IMR-90 (cell line): Measurements from ENCODE around the gene PPP1R12C. TPM values are rescaled to one million over a fixed set of nuclear protein-coding genes. Genes with fewer than 3 reads are reported as not detected.

Experiments used
- microRNA-seq, 2 experiments: library from miRNA; stranded (forward) in 1 of 2; unstranded in 1 of 2; fragments of 10-50 nt in 1 of 2; fragments of <30 nt in 1 of 2; gene quantifications in 1 of 2; microRNA quantifications in 1 of 2; one replicate each; pipeline versions ENCODE3 to v1.1.0; 2013 to 2020; ENCODE audit not compliant: insufficient read depth in 1 of 2, insufficient read length in 1 of 2, unreplicated experiment in 1 of 2
- polyA plus RNA-seq, 3 experiments: library from polyadenylated mRNA; depleted of rRNA; stranded (reverse); fragments of >200 nt; gene quantifications; 2 replicates each; pipeline ENCODE4 v1.2.3, GENCODE V29; 2012; ENCODE audit warnings: low replicate concordance in 1 of 3
- small RNA-seq, 5 experiments: library from RNA; depleted of rRNA; stranded (forward); fragments of <200 nt; gene quantifications; one replicate each; pipeline ENCODE3, GENCODE V24; 2012
- total RNA-seq: library from RNA; depleted of rRNA; stranded (reverse); fragments of >200 nt; gene quantifications from 2 replicates; pipeline ENCODE4 v1.2.3, GENCODE V29; 2012; rRNA removed

Gene PPP1R12C
- total and polyA plus RNA-seq, 2 of the 4 experiments (the other 2 are of a cell fraction), result 21.5 to 81.4 TPM

Small RNA genes lying within 50 kb of the gene (microRNA-seq; reads per million reads assigned to microRNA genes)
- gene MIR7975 (ENCODE audit: insufficient read depth in 1 of 2, insufficient read length in 1 of 2, unreplicated experiment in 1 of 2) (0 reads per million in 2 experiments), gene RF01210 (ENCODE audit: insufficient read depth, insufficient read length) (not detected)

Small RNA genes lying within 50 kb of the gene (small RNA-seq; reads per million reads assigned to genes)
- gene MIR7975 (0 reads per million in 5 experiments), gene RF01210 (0 reads per million in 5 experiments)

Other genes starting within 250 kb of the PPP1R12C start
- not detected in 2 replicates for gene FCAR, start 243.4 kb downstream of the PPP1R12C start, total RNA-seq
- not detected in 2 replicates for gene FCAR, start 243.4 kb downstream of the PPP1R12C start, polyA plus RNA-seq (2012; rRNA removed)
- not detected in 2 replicates for gene NCR1, start 211.5 kb downstream of the PPP1R12C start, total RNA-seq
- gene NCR1, start 211.5 kb downstream of the PPP1R12C start, polyA plus RNA-seq (2012; rRNA removed), result not detected in 2 replicates
- gene NLRP7, start 170.1 kb downstream of the PPP1R12C start, total RNA-seq, result not detected in 2 replicates
- gene NLRP7, start 170.1 kb downstream of the PPP1R12C start, polyA plus RNA-seq (2012; rRNA removed), result not detected in 2 replicates
- gene NLRP2, start 151.3 kb downstream of the PPP1R12C start, total RNA-seq, result not detected in 2 replicates
- not detected in 2 replicates for gene NLRP2, start 151.3 kb downstream of the PPP1R12C start, polyA plus RNA-seq (2012; rRNA removed)
- not detected in 2 replicates for gene GP6, start 79.4 kb downstream of the PPP1R12C start, total RNA-seq
- 0.03 TPM in 1 of 2 replicates, not detected in the other for gene GP6, start 79.4 kb downstream of the PPP1R12C start, polyA plus RNA-seq (2012; rRNA removed)
- 7.5 and 8.3 TPM in 2 replicates for gene RDH13, start 54.5 kb downstream of the PPP1R12C start, total RNA-seq
- gene RDH13, start 54.5 kb downstream of the PPP1R12C start, polyA plus RNA-seq (2012; rRNA removed), result 6.9 and 7.8 TPM in 2 replicates
- gene EPS8L1, start 41.8 kb downstream of the PPP1R12C start, total RNA-seq, result 0.90 and 1.9 TPM in 2 replicates
- gene EPS8L1, start 41.8 kb downstream of the PPP1R12C start, polyA plus RNA-seq (2012; rRNA removed), result 2.9 and 3.1 TPM in 2 replicates
- gene TNNT1, start 31.6 kb upstream of the PPP1R12C start, total RNA-seq, result 1.3 and 3.1 TPM in 2 replicates
- 2.5 and 2.6 TPM in 2 replicates for gene TNNT1, start 31.6 kb upstream of the PPP1R12C start, polyA plus RNA-seq (2012; rRNA removed)
- gene TNNI3, start 40.1 kb upstream of the PPP1R12C start, total RNA-seq, result not detected in 2 replicates
- not detected in 2 replicates for gene TNNI3, start 40.1 kb upstream of the PPP1R12C start, polyA plus RNA-seq (2012; rRNA removed)
- gene DNAAF3, start 49.0 kb upstream of the PPP1R12C start, total RNA-seq, result 0.28 TPM in 1 of 2 replicates, not detected in the other
- gene DNAAF3, start 49.0 kb upstream of the PPP1R12C start, polyA plus RNA-seq (2012; rRNA removed), result 0.34 TPM in 2 replicates
- under 0.01 TPM in 2 replicates for gene SYT5, start 62.7 kb upstream of the PPP1R12C start, total RNA-seq
- 0.15 TPM in 1 of 2 replicates, not detected in the other for gene SYT5, start 62.7 kb upstream of the PPP1R12C start, polyA plus RNA-seq (2012; rRNA removed)
- gene PTPRH, start 91.9 kb upstream of the PPP1R12C start, total RNA-seq, result 1.7 and 3.4 TPM in 2 replicates
- gene PTPRH, start 91.9 kb upstream of the PPP1R12C start, polyA plus RNA-seq (2012; rRNA removed), result 1.3 and 1.7 TPM in 2 replicates
- 0.18 and 0.28 TPM in 2 replicates for gene TMEM86B, start 111.1 kb upstream of the PPP1R12C start, total RNA-seq
- gene TMEM86B, start 111.1 kb upstream of the PPP1R12C start, polyA plus RNA-seq (2012; rRNA removed), result 2.4 TPM in 2 replicates
- 19.9 and 20.0 TPM in 2 replicates for gene PPP6R1, start 141.4 kb upstream of the PPP1R12C start, total RNA-seq
- gene PPP6R1, start 141.4 kb upstream of the PPP1R12C start, polyA plus RNA-seq (2012; rRNA removed), result 50.1 and 50.2 TPM in 2 replicates
- gene HSPBP1, start 162.5 kb upstream of the PPP1R12C start, total RNA-seq, result 19.7 and 21.0 TPM in 2 replicates
- 43.2 and 52.5 TPM in 2 replicates for gene HSPBP1, start 162.5 kb upstream of the PPP1R12C start, polyA plus RNA-seq (2012; rRNA removed)
- gene BRSK1, start 166.4 kb upstream of the PPP1R12C start, total RNA-seq, result 1.9 and 2.5 TPM in 2 replicates
- gene BRSK1, start 166.4 kb upstream of the PPP1R12C start, polyA plus RNA-seq (2012; rRNA removed), result 22.3 and 31.1 TPM in 2 replicates
- gene TMEM150B, start 207.7 kb upstream of the PPP1R12C start, total RNA-seq, result not detected in 2 replicates
- not detected in 2 replicates for gene TMEM150B, start 207.7 kb upstream of the PPP1R12C start, polyA plus RNA-seq (2012; rRNA removed)
- gene KMT5C, start 222.2 kb upstream of the PPP1R12C start, total RNA-seq, result 1.8 and 1.9 TPM in 2 replicates
- gene KMT5C, start 222.2 kb upstream of the PPP1R12C start, polyA plus RNA-seq (2012; rRNA removed), result 5.9 and 6.9 TPM in 2 replicates
- not detected in 2 replicates for gene COX6B2, start 237.1 kb upstream of the PPP1R12C start, total RNA-seq
- 0.19 and 0.39 TPM in 2 replicates for gene COX6B2, start 237.1 kb upstream of the PPP1R12C start, polyA plus RNA-seq (2012; rRNA removed)
- not detected in 2 replicates for gene GARIN5B, start 245.6 kb upstream of the PPP1R12C start, total RNA-seq
- gene GARIN5B, start 245.6 kb upstream of the PPP1R12C start, polyA plus RNA-seq (2012; rRNA removed), result not detected in 2 replicates